Measurements from ENCODE around the gene SMARCA4. TPM values are rescaled to one million over a fixed set of nuclear protein-coding genes. Genes with fewer than 3 reads are reported as not detected.

Gene SMARCA4

DNA sequence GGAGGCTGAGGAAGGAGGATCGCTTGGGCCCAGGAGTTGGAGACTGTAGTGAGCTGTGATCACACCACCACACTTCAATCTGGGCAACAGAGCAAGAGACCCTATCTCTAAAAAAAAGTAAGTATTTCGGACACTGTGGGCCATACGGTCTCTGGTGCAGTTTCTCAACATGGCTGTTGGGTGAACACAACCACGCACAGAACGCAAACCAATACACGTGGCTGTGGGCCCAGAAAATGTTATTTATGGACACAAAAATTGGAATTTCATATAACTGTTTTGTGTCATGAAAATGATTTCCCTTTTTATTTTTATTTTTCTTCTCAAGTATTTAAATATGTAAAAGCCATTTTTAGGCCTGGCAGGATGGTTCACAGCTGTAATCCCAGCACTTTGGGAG, 147.9 kb downstream of the SMARCA4 start:
- H2BK15ac ChIP-seq (ENCODE audit: low read length) = no peak overlapping the region
- no peak for DNase-seq (ENCODE audit: low spot score)
- no peak overlapping the region for H3K4me2 ChIP-seq (ENCODE audit: insufficient read depth, low read length, poor library complexity, severe bottlenecking)
- no peak overlapping the region for H4K91ac ChIP-seq (ENCODE audit: low read depth, low read length, poor library complexity)
- no peaks in the 10 kb centered on the region for H3K4me1 ChIP-seq (ENCODE audit: control insufficient read depth in 2 of 2, insufficient read depth in 1 of 2, low read depth in 1 of 2, low read length in 2 of 2)
- no peak overlapping the region for H3K18ac ChIP-seq (ENCODE audit: low read length)
- H3K36me3 ChIP-seq (replicated peaks in 1 of 2; ENCODE audit: control insufficient read depth in 2 of 2, insufficient read depth in 2 of 2, low read length in 2 of 2) = peaks cover 73 to 97% of the 10 kb centered on the region in 2 donors
- H2BK120ac ChIP-seq (ENCODE audit: low read depth, low read length) = no peak overlapping the region
- no peak overlapping the region for H3K9ac ChIP-seq (ENCODE audit: low read depth, low read length, poor library complexity)
- no peak overlapping the region for H3K23ac ChIP-seq (ENCODE audit: low read depth, low read length, poor library complexity)
- no peaks in the 10 kb centered on the region for H3K9me3 ChIP-seq (replicated peaks in 1 of 2; ENCODE audit: control insufficient read depth in 2 of 2, insufficient read depth in 1 of 2, low read depth in 1 of 2, low read length in 2 of 2)
- no peak overlapping the region for H3K27ac ChIP-seq (replicated peaks; ENCODE audit: low read length)
- H2AK5ac ChIP-seq (ENCODE audit: low read depth, low read length) = no peak overlapping the region
- WGBS, 2 donors (ENCODE audit: extremely low coverage in 2 of 2, insufficient read length in 2 of 2, insufficient replicate concordance in 1 of 2) = no CpG with 5 or more reads among the region's 6 CpGs
- no peak overlapping the region for H2BK5ac ChIP-seq (ENCODE audit: low read length)
- no peak overlapping the region for H4K8ac ChIP-seq (ENCODE audit: low read depth, low read length)
- H3K27me3 ChIP-seq (ENCODE audit: control insufficient read depth in 3 of 3, insufficient read depth in 3 of 3, low read depth in 1 of 3, low read length in 3 of 3) = no peaks in the 10 kb centered on the region
- no peak overlapping the region for H2BK12ac ChIP-seq (ENCODE audit: low read length)
- H3K4me3 ChIP-seq (ENCODE audit: low read length in 2 of 2) = no peak overlapping the region
- H3K4ac ChIP-seq (ENCODE audit: low read length) = no peak overlapping the region
- no peak overlapping the region for H3K14ac ChIP-seq (ENCODE audit: low read length)
- H3K79me1 ChIP-seq (ENCODE audit: low read depth, low read length) = peaks cover 17% of the 10 kb centered on the region
- H2AFZ ChIP-seq (ENCODE audit: low read length) = no peak overlapping the region

- no peak overlapping the region for H3K14ac ChIP-seq (ENCODE audit: low read length)
- no peak for DNase-seq (ENCODE audit: low spot score)
- H2BK5ac ChIP-seq (ENCODE audit: low read length) = no peak overlapping the region
- WGBS, 2 donors (ENCODE audit: extremely low coverage in 2 of 2, insufficient read length in 2 of 2, insufficient replicate concordance in 1 of 2) = no CpG with 5 or more reads among the region's 15 CpGs
- no peak overlapping the region for H2BK12ac ChIP-seq (ENCODE audit: low read length)
- no peak overlapping the region for H3K23ac ChIP-seq (ENCODE audit: low read depth, low read length, poor library complexity)
- no peak overlapping the region for H3K4ac ChIP-seq (ENCODE audit: low read length)
- H3K18ac ChIP-seq (ENCODE audit: low read length) = no peak overlapping the region
- no peaks in the 10 kb centered on the region for H3K27me3 ChIP-seq (ENCODE audit: control insufficient read depth in 3 of 3, insufficient read depth in 3 of 3, low read depth in 1 of 3, low read length in 3 of 3)
- peaks cover 11% of the 10 kb centered on the region for H3K79me1 ChIP-seq (ENCODE audit: low read depth, low read length)
- no peak overlapping the region for H2BK120ac ChIP-seq (ENCODE audit: low read depth, low read length)
- peaks cover 67 to 98% of the 10 kb centered on the region in 2 donors for H3K36me3 ChIP-seq (replicated peaks in 1 of 2; ENCODE audit: control insufficient read depth in 2 of 2, insufficient read depth in 2 of 2, low read length in 2 of 2)
- H3K4me2 ChIP-seq (ENCODE audit: insufficient read depth, low read length, poor library complexity, severe bottlenecking) = no peak overlapping the region
- no peak overlapping the region for H3K4me3 ChIP-seq (ENCODE audit: low read length in 2 of 2)
- H2BK15ac ChIP-seq (ENCODE audit: low read length) = no peak overlapping the region
- no peak overlapping the region for H2AFZ ChIP-seq (ENCODE audit: low read length)
- no peak overlapping the region for H3K27ac ChIP-seq (replicated peaks; ENCODE audit: low read length)
- peak overlapping the region; percentile 24 for H3K9ac ChIP-seq (ENCODE audit: low read depth, low read length, poor library complexity)
- H4K91ac ChIP-seq (ENCODE audit: low read depth, low read length, poor library complexity) = no peak overlapping the region
- no peaks in the 10 kb centered on the region for H3K4me1 ChIP-seq (ENCODE audit: control insufficient read depth in 2 of 2, insufficient read depth in 1 of 2, low read depth in 1 of 2, low read length in 2 of 2)
- H3K9me3 ChIP-seq (replicated peaks in 1 of 2; ENCODE audit: control insufficient read depth in 2 of 2, insufficient read depth in 1 of 2, low read depth in 1 of 2, low read length in 2 of 2) = no peaks in the 10 kb centered on the region
- no peak overlapping the region for H2AK5ac ChIP-seq (ENCODE audit: low read depth, low read length)
- no peak overlapping the region for H4K8ac ChIP-seq (ENCODE audit: low read depth, low read length)
Measured at GRCh38 chr19:11111117-11111770, 150.4 kb downstream of the SMARCA4 start.

- no peaks in the 10 kb centered on the region for H3K27me3 ChIP-seq (ENCODE audit: control insufficient read depth in 3 of 3, insufficient read depth in 3 of 3, low read depth in 1 of 3, low read length in 3 of 3)
- H2AFZ ChIP-seq (ENCODE audit: low read length) = no peak overlapping the region
- peaks cover 67 to 98% of the 10 kb centered on the region in 2 donors for H3K36me3 ChIP-seq (replicated peaks in 1 of 2; ENCODE audit: control insufficient read depth in 2 of 2, insufficient read depth in 2 of 2, low read length in 2 of 2)
- H3K4ac ChIP-seq (ENCODE audit: low read length) = no peak overlapping the region
- no peaks in the 10 kb centered on the region for H3K4me1 ChIP-seq (ENCODE audit: control insufficient read depth in 2 of 2, insufficient read depth in 1 of 2, low read depth in 1 of 2, low read length in 2 of 2)
- no peak overlapping the region for H3K4me3 ChIP-seq (ENCODE audit: low read length in 2 of 2)
- no peak overlapping the region for H3K14ac ChIP-seq (ENCODE audit: low read length)
- H2BK15ac ChIP-seq (ENCODE audit: low read length) = no peak overlapping the region
- no peak overlapping the region for H2AK5ac ChIP-seq (ENCODE audit: low read depth, low read length)
- H3K23ac ChIP-seq (ENCODE audit: low read depth, low read length, poor library complexity) = no peak overlapping the region
- no peak overlapping the region for H3K27ac ChIP-seq (replicated peaks; ENCODE audit: low read length)
- no peak overlapping the region for H2BK120ac ChIP-seq (ENCODE audit: low read depth, low read length)
- H3K18ac ChIP-seq (ENCODE audit: low read length) = no peak overlapping the region
- H3K9ac ChIP-seq (ENCODE audit: low read depth, low read length, poor library complexity) = no peak overlapping the region
- no peak overlapping the region for H4K91ac ChIP-seq (ENCODE audit: low read depth, low read length, poor library complexity)
- WGBS, 2 donors (ENCODE audit: extremely low coverage in 2 of 2, insufficient read length in 2 of 2, insufficient replicate concordance in 1 of 2) = no CpG with 5 or more reads among the region's 8 CpGs
- H2BK12ac ChIP-seq (ENCODE audit: low read length) = no peak overlapping the region
- H3K79me1 ChIP-seq (ENCODE audit: low read depth, low read length) = peaks cover 10% of the 10 kb centered on the region
- H4K8ac ChIP-seq (ENCODE audit: low read depth, low read length) = no peak overlapping the region
- no peaks in the 10 kb centered on the region for H3K9me3 ChIP-seq (replicated peaks in 1 of 2; ENCODE audit: control insufficient read depth in 2 of 2, insufficient read depth in 1 of 2, low read depth in 1 of 2, low read length in 2 of 2)
- no peak overlapping the region for H2BK5ac ChIP-seq (ENCODE audit: low read length)
- no peak for DNase-seq (ENCODE audit: low spot score)
- H3K4me2 ChIP-seq (ENCODE audit: insufficient read depth, low read length, poor library complexity, severe bottlenecking) = no peak overlapping the region
Measured at GRCh38 chr19:11111771-11112144, 150.9 kb downstream of the SMARCA4 start.

Small RNAs within 50 kb of the gene (small RNA-seq; reads per million reads assigned to genes)
- gene RF02271 (ENCODE audit: insufficient read depth) = not detected
- not detected for gene RN7SL192P (ENCODE audit: insufficient read depth)

Data from neuronal stem cell (in vitro differentiated cells).